Sigmoid colon (tissue), 7 donors: ENCODE results near the gene MLLT3. TPM values are rescaled to one million over a fixed set of nuclear protein-coding genes. Genes with fewer than 3 reads are reported as not detected.

Experiments used
- DNase-seq: peaks from one replicate; pipeline ENCODE4 v3.0.0-alpha.2; 2019
- H3K27ac ChIP-seq, 4 donors: fragments of 200-600 bp; sonication (generic); one replicate each; pipeline ENCODE4 v1.5.1; 2016 to 2019; ENCODE audit warnings: mild to moderate bottlenecking in 1 of 4
- H3K27me3 ChIP-seq, 3 donors: fragments of 200-600 bp; sonication (generic); one replicate each; pipeline ENCODE4 v1.5.1; 2019; ENCODE audit warnings: mild to moderate bottlenecking in 1 of 3
- H3K36me3 ChIP-seq, 4 donors: fragments of 200-600 bp; sonication (generic); one replicate each; pipeline ENCODE4 v1.5.1; 2016 to 2019
- H3K4me1 ChIP-seq, 4 donors: fragments of 200-600 bp; sonication (generic); one replicate each; pipeline ENCODE4 v1.5.1; 2017 to 2019
- H3K4me3 ChIP-seq, 4 donors: fragments of 200-600 bp; sonication (generic); one replicate each; pipeline ENCODE4 v1.5.1; 2017 to 2019; ENCODE audit warnings: mild to moderate bottlenecking in 2 of 4, moderate library complexity in 1 of 4
- H3K9me3 ChIP-seq, 4 donors: fragments of 200-600 bp in 3 of 4; sonication (generic) in 3 of 4; one replicate each; pipeline versions ENCODE4 v1.5.1 to v1.6.1; 2013 to 2019
- CTCF ChIP-seq, 4 experiments: fragments of 450-650 bp in 3 of 4; fragments of 200-600 bp in 1 of 4; IDR thresholded peaks; one replicate each; pipeline ENCODE4 v1.5.1; 2016 to 2019; ENCODE audit warnings: antibody characterized with exemption in 4 of 4, mild to moderate bottlenecking in 3 of 4, moderate library complexity in 2 of 4
- EP300 ChIP-seq, 4 donors: sonication (generic); formaldehyde crosslinking; IDR thresholded peaks; one replicate each; pipeline ENCODE4 v1.6.1; 2017; ENCODE audit warnings: antibody characterized with exemption in 4 of 4
- POLR2A ChIP-seq, 2 donors: fragments of 450-650 bp; IDR thresholded peaks; one replicate each; pipeline ENCODE4 v1.6.1; 2016; ENCODE audit warnings: antibody characterized with exemption in 2 of 2, mild to moderate bottlenecking in 2 of 2, moderate library complexity in 2 of 2
- POLR2AphosphoS5 ChIP-seq, 4 donors: sonication (generic); formaldehyde crosslinking; IDR thresholded peaks; one replicate each; pipeline ENCODE4 v1.6.1; 2017; ENCODE audit warnings: antibody characterized with exemption in 4 of 4
- WGBS, 2 donors: extraction: QIAGEN DNeasy Blood & Tissue Kit; methylation state at CpG; one replicate each; pipeline ENCODE4 v1.1.7; 2013; 5-methylcytosine and 5-hydroxymethylcytosine counted together
- intact Hi-C: fragments of 100-400 bp; cut with DNase I; formaldehyde crosslinking; loops from one replicate; pipeline ENCODE4 v1.15.1; 2023
- polyA plus RNA-seq, 3 donors: library from polyadenylated mRNA; stranded (reverse); fragments of 200-250 nt; gene quantifications; one replicate each; pipeline ENCODE4 v1.2.3, GENCODE V29; 2013
- total RNA-seq, 4 donors: library from RNA; depleted of rRNA; stranded (reverse); fragments of >200 nt; gene quantifications; one replicate each; pipeline ENCODE4 v1.1.0, GENCODE V29; 2016
- donor health status: healthy with polysubstance abuse.
- donor health status: Bipolar disorder and iron deficiency.
- donor health status: healthy.

Gene MLLT3
- total and polyA plus RNA-seq, 7 donors, result 19.0 to 132 (median 25.0) TPM

GRCh38 chr9:20321423-20322082 is 300.7 kb downstream of the MLLT3 start:
- Histone ChIP-seq H3K36me3 (no peaks in the 10 kb centered on the region), H3K27ac (peak overlapping the region in 1 of 4 donors; percentile 83), H3K9me3 (no peaks in the 10 kb centered on the region), H3K4me1 (peaks cover 0 to 49% (median 24%) of the 10 kb centered on the region in 4 donors), H3K4me3 (no peak overlapping the region), H3K27me3 (no peaks in the 10 kb centered on the region)
- DNase-seq, result no peak
- no peak for TF ChIP-seq CTCF (IDR thresholded peaks at IDR 0.05)
- TF ChIP-seq POLR2AphosphoS5 (IDR thresholded peaks at IDR 0.05), result no peak
- no peak for TF ChIP-seq POLR2A (IDR thresholded peaks at IDR 0.05)
- TF ChIP-seq EP300 (IDR thresholded peaks at IDR 0.05), result no peak
- intact Hi-C loops, result no loop called here
- WGBS, 2 donors, result 76 to 78% methylated on average over 6 of the region's 6 CpGs

- Histone ChIP-seq H3K9me3 (no peaks in the 10 kb centered on the region), H3K27ac (peak overlapping the region; percentile 60 to 83 (median 70)), H3K27me3 (no peaks in the 10 kb centered on the region), H3K4me3 (no peak overlapping the region), H3K4me1 (peaks cover 0 to 55% (median 28%) of the 10 kb centered on the region in 4 donors), H3K36me3 (no peaks in the 10 kb centered on the region)
- intact Hi-C loops, result no loop called here
- no peak for TF ChIP-seq POLR2A (IDR thresholded peaks at IDR 0.05)
- no peak for TF ChIP-seq CTCF (IDR thresholded peaks at IDR 0.05)
- no peak for TF ChIP-seq EP300 (IDR thresholded peaks at IDR 0.05)
- TF ChIP-seq POLR2AphosphoS5 (IDR thresholded peaks at IDR 0.05), result no peak
- DNase-seq, result no peak
- WGBS, 2 donors, result 68 to 93% methylated on average over 2 of the region's 2 CpGs
Observed at GRCh38 chr9:20320921-20321320, 301.4 kb downstream of the MLLT3 start.

DNA sequence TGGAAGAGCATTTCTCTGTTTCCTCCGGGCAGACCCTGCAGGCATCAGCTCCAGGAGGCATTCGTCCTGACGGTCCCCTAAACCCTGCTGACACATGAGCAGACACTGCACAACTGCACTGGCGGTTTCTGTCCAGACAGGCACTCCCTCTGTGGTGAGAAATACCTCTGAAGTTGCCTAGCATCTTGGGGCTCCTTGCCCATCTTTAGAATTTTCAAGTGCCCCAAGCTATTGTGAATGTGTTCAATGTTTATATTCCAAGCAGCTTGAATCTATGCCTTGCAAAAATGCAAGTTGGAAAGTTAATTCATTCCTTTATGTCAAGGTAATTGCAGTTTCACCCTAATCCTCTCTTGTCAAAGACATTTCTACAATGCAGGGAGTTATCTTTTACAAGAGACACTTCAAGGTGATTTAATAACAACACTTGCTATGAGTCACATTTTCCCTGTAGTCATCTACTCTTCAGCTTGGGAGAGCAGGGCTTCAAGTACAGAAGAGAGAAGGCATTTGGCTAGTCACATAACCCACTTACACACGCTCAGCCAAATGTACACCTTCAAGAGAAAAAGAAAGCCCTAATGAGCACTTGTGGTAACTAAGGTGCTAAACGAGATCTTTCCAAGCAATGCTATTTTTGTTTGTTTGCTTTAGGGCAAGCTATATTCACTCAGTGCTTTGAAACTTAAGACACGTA is 302.5 kb downstream of the MLLT3 start:
- Histone ChIP-seq H3K4me3 (no peak overlapping the region), H3K27ac (peak overlapping the region; percentile 60 to 83 (median 70)), H3K27me3 (no peaks in the 10 kb centered on the region), H3K4me1 (peaks cover 0 to 66% (median 37%) of the 10 kb centered on the region in 4 donors), H3K36me3 (no peaks in the 10 kb centered on the region), H3K9me3 (no peaks in the 10 kb centered on the region)
- 63 to 66% methylated on average over 7 of the region's 7 CpGs for WGBS, 2 donors
- intact Hi-C loops, result no loop called here
- DNase-seq, result no peak
- TF ChIP-seq CTCF (IDR thresholded peaks at IDR 0.05), result no peak
- TF ChIP-seq POLR2A (IDR thresholded peaks at IDR 0.05), result no peak
- TF ChIP-seq POLR2AphosphoS5 (IDR thresholded peaks at IDR 0.05), result peak; percentile 64 to 83 (median 79)
- TF ChIP-seq EP300 (IDR thresholded peaks at IDR 0.05), result peak in 3 of 4 donors; percentile 12 to 75 (median 65)

- TF ChIP-seq EP300 (IDR thresholded peaks at IDR 0.05) (no peak), CTCF (IDR thresholded peaks at IDR 0.05) (no peak), POLR2A (IDR thresholded peaks at IDR 0.05) (no peak), POLR2AphosphoS5 (IDR thresholded peaks at IDR 0.05) (no peak)
- Histone ChIP-seq H3K36me3 (no peaks in the 10 kb centered on the region), H3K9me3 (no peaks in the 10 kb centered on the region), H3K27ac (peak overlapping the region; percentile 60 to 83 (median 70)), H3K4me3 (no peak overlapping the region), H3K27me3 (no peaks in the 10 kb centered on the region), H3K4me1 (peaks cover 0 to 68% (median 37%) of the 10 kb centered on the region in 4 donors)
- WGBS, 2 donors, result 80 to 81% methylated on average over 8 of the region's 8 CpGs
- DNase-seq, result no peak
- intact Hi-C loops, result no loop called here
Observed at GRCh38 chr9:20319241-20319640, 303.1 kb downstream of the MLLT3 start.
